GM12864 (cell line): ENCODE results near the gene NUPR1.

Source experiments
- DNase-seq: peaks from one replicate; pipeline ENCODE4 v3.0.0-alpha.2; 2011; ENCODE audit warnings: low read depth
- H3K4me3 ChIP-seq: 2 replicates; pipeline ENCODE4 v1.5.1; 2011; ENCODE audit warnings: mild to moderate bottlenecking, low read depth, low read length, control low read depth
- TF ChIP-seq, protein P1 (sequence below): IDR thresholded peaks from 2 replicates; pipeline ENCODE4 v1.5.1; 2011; ENCODE audit warnings: low read depth, mild to moderate bottlenecking, moderate library complexity, low read length, control low read depth, inconsistent platforms; ENCODE audit errors: missing control alignments

Gene NUPR1

DNA sequence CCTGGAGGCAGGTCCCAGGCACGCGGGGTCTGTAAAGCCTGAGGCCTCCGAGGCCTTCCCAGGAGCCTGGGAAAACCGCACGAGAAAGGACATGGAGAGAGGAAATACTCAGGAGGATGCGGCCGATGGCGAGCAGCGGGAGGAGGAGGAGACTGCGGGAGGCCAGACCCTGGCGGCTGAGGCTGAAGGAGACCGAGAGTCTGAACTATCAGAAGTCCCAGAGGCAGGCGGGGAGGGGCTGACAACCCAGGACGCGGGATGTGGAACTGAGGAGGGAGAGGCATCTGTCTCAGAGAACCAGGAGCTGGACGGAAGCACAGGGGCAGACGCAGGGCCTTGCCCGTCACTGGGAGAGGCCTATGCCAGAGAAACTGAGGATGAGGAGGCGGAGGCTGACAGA is 41.9 kb downstream of the NUPR1 start:
- TF ChIP-seq, protein P1, sequence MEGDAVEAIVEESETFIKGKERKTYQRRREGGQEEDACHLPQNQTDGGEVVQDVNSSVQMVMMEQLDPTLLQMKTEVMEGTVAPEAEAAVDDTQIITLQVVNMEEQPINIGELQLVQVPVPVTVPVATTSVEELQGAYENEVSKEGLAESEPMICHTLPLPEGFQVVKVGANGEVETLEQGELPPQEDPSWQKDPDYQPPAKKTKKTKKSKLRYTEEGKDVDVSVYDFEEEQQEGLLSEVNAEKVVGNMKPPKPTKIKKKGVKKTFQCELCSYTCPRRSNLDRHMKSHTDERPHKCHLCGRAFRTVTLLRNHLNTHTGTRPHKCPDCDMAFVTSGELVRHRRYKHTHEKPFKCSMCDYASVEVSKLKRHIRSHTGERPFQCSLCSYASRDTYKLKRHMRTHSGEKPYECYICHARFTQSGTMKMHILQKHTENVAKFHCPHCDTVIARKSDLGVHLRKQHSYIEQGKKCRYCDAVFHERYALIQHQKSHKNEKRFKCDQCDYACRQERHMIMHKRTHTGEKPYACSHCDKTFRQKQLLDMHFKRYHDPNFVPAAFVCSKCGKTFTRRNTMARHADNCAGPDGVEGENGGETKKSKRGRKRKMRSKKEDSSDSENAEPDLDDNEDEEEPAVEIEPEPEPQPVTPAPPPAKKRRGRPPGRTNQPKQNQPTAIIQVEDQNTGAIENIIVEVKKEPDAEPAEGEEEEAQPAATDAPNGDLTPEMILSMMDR, result no peak
- DNase-seq, result no peak
- H3K4me3 ChIP-seq, result no peak overlapping the region

DNA sequence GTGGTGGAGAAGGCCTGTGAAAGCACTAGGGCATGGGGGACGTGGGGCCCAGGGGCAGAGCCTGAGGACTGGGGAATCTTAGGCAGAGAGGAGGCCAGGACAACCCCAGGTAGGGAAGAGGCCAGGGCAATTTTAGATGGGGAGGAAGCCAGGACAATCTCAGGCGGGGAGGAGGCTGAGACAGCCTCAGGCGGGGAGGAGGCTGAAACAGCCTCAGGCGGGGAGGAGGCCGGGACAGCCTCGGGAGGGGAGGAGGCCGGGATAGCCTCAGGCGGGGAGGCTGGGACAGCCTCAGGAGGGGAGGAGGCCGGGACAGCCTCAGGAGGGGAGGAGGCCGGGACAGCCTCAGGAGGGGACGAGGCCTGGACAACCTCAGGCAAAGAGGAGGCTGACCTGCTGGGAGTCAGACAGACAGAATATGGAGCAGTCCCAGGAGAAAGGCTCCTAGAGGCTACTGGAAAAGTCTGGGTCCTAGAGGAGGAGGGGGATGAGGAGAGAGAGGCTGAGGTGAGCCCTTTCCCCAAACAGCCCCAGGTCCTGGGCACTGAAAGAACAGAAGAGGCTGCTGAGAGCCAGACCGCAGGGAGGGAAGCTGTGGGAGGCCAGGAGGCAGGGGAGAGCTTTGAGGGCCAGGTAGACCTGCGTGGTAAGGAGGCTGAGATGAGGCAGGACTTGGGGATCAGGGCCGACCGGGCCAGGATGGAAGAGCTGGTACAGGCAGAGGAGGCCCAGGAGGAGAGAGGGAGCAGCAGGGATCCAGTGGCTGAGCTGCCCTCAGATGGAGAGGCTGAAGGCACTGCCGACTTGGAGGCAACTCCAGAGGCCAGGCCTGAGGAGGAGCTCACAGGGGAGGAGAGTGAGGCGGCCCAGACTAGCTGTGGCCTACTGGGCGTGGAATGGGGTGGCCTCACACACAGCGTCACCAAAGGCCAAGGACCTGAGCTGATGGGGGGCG is 42.7 kb downstream of the NUPR1 start:
- H3K4me3 ChIP-seq, result no peak overlapping the region
- DNase-seq, result no peak
- TF ChIP-seq, protein P1, result no peak

DNA sequence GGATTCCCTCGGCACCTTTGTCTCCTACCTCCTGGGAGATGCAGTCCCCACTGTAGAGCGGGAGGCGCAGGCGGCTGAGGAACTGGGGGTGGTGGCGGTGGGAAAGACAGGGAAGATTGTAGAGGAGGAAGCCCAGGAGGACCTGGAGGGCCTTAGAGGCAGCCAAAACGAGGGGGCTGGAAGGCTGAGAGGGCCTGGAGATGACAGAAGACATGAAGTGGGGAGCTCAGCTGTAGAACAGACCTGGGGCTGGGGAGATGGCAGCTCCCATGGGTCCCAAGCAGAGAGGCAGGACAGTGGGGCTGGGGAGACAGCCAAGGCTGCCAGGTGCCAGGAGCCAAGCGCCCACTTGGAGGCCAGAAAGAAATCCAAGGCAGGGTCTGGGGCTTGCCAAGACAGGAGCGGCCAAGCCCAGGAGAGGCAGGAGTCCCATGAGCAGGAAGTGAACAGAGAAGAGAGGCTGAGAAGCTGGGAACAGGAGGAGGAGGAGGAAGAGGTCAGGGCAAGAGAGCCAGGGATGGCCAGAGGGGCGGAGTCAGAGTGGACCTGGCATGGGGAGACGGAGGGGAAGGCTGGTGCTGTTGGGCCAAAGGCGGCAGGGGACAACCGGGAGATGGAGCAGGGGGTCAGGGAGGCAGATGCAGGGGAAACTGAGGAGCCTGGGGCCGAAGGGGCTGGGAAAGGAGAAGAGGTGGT is 43.5 kb downstream of the NUPR1 start:
- H3K4me3 ChIP-seq, result peak overlapping the region; percentile 34
- TF ChIP-seq, protein P1, result no peak
- no peak for DNase-seq

DNA sequence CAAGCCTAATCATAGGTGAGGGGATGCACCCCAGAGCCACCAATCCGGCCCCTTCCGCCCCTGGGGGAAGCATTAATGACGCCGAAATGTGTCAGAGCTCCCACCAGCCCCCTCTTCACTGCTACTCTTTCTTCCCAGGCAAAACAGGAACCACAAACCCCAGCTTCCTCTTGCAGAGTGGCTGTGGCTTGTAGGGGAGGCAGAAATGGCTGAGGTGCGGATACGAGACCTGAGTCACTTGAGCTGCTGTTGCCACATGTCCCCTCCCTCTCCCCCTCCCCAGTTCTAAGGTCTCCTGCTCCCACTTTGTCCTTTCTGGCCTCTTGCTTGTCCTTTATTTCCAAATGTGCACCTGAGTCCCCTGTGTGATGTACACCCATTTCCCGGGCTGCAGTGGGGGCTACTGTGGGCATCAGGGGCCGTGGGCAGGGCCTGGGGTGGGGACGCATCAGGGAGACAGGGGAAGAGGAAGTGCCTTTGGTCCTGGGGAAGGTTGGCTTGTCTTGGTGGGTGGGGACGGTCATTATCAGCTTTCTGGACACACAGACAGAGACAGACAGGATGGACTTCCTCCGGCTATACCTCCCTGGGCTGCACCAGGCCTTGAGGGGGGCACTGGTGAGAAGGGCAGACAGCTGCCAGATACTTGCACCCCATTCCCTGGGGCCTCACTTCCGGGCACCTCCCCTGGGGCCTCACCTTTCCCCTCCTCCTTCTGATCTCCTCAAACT is 44.5 kb downstream of the NUPR1 start, which contains the start of gene APOBR:
Gene APOBR (plus strand): TSS at position 523 of the 731 bp plus-strand sequence. CDS start 39 bp downstream, at position 562.
- peak within 1 kb of the TSS; percentile 34 for H3K4me3 ChIP-seq
- DNase-seq, result peak; percentile 83
- TF ChIP-seq, protein P1, result no peak

DNA sequence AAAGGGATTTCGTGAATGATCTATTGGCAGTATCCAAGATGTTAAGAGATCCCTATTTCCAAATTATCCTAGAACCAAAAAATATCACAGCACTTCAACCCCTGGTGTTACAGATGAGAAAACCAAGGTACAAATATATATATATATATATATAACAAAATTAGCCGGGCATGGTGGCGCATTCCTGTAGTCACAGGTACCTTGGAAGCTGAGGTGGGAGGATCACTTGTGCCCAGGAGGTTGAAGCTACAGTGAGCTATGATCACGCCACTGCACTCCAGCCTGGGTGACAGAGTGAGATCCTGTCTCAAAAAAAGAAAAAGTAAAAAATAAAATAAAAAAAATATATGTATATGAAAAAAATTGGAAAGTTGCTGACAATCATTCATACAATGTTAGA is 46.3 kb downstream of the NUPR1 start:
- peak overlapping the region; percentile 89; the same call in 1 of the 2 replicates for H3K4me3 ChIP-seq
- no peak for DNase-seq
- TF ChIP-seq, protein P1, result no peak

DNA sequence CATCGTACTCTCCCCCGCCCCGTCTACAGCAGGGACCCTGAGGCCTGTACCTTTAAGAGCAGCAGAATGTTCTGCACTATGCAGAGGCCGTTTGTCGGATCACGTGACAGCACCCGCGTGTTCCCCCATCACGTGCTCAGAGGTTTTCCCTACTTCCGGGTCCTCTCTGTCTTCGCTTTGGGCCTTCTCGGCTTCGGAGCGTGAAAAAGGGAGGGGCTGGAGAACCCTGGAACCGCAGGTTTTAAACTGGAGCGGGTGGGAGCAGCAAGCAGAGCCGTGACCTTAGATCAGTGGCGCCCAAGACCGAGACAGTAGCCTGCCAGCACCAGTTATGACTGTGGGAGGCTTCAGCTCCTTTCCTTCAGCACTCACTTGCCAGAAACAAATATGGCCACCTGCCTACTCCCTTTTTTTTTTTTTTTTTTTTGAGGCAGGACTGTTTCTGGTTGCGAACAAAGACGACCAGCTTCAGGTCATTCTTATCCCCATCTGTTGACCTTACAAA is 46.8 kb downstream of the NUPR1 start, which contains the start of gene CLN3:
Gene CLN3 (minus strand): TSS at position 105 of the 505 bp plus-strand sequence. CDS start 315 bp downstream, outside the sequence.
- peak; percentile 93 for DNase-seq
- TF ChIP-seq, protein P1, result no peak
- H3K4me3 ChIP-seq, result peak within 1 kb of the TSS; percentile 89
